ENCODE measurements around the gene SMG6.

The SMG6 gene

GRCh38 chr17:2060385-2060658, 243.3 kb downstream of the SMG6 start:
- DNase-seq (ENCODE audit: low spot score): no peak

DNA sequence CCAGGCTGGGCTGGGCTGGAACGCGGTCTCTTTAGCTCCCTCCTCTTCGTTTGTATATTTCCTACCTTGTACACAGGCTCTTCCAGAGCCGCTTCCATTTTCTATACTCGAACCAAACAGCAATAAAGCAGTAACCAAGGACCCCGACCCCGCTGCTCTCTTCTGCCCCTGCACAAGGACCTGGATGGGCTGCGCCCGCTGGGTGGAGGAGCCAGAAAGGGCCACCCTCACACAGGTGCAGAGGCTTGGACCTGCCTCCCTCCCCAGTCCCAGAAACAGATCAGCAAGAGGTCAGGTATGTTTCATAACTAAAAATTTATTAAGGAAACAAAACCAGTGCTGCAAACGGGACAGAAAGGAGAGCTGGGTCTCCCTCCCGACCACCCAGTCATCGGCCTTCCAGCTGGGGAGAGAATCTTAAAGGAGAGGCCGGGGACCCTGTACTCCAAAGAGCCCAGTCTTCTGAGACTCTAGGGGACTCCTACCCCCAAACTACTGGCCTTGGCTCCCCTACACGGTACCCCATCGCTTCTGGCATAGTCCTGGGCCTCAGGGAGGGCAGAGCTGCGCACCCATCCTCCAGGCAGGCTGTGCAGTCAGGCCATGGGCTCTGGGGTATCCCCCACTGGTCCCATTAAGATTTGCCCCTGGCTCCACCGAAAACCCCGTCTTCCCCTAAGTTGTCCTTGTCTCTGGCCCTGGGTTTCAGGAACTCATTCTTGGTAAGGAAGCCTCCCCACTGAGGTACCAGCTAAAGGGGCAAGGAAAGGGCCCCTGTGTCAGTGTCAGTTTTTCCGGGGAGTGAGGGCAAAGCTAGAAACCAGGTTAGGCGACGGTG, 243.8 kb downstream of the SMG6 start:
- DNase-seq (ENCODE audit: low spot score): no peak

DNA sequence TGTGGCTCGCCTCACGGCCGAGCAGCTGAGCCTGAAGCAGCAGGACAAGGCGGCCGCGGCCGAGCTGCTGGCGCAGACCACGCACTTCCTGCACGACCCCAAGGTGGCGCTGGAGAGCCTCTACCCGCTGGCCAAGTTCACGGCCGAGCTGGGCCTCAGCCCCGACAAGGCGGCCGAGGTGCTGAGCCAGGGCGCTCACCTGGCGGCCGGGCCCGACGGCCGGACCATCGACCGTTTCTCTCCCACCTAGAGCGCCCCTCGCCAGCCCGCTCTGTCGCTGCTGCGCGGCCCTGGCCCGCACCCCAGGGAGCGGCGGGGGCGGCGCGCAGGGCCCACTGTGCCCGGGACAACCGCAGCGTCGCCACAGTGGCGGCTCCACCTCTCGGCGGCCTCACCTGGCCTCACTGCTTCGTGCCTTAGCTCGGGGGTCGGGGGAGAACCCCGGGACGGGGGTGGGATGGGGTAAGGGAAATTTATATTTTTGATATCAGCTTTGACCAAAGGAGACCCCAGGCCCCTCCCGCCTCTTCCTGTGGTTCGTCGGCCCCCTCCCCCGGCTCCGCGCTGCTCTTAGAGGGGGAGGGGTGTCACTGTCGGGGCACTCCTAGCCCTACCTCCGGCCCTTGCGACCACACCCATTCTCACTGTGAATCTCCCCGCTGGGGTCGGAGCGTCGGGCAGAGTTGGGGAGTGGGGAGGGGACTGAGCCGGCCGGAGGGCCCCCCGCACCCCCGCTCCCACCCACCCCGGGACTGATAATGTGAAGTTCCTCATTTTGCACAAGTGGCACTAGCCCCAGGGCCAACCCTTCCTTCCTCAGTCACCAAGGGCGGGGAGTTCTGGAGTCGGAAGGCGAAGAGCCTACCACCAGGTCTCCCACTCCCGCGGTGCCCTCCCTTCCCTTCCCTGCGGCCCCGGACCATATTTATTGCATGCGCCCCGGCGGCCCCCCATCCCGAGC, 244.7 kb downstream of the SMG6 start:
- DNase-seq (ENCODE audit: low spot score): no peak

GRCh38 chr17:2057760-2058585, 245.6 kb downstream of the SMG6 start:
- no peak for DNase-seq (ENCODE audit: low spot score)

DNA sequence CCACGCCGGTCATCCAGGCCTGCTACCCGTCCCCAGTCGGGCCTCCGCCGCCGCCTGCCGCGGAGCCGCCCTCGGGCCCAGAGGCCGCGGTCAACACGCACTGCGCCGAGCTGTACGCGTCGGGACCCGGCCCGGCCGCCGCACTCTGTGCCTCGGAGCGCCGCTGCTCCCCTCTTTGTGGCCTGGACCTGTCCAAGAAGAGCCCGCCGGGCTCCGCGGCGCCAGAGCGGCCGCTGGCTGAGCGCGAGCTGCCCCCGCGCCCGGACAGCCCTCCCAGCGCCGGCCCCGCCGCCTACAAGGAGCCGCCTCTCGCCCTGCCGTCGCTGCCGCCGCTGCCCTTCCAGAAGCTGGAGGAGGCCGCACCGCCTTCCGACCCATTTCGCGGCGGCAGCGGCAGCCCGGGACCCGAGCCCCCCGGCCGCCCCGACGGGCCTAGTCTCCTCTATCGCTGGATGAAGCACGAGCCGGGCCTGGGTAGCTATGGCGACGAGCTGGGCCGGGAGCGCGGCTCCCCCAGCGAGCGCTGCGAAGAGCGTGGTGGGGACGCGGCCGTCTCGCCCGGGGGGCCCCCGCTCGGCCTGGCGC, 246.3 kb downstream of the SMG6 start:
- no peak for DNase-seq (ENCODE audit: low spot score)

DNA sequence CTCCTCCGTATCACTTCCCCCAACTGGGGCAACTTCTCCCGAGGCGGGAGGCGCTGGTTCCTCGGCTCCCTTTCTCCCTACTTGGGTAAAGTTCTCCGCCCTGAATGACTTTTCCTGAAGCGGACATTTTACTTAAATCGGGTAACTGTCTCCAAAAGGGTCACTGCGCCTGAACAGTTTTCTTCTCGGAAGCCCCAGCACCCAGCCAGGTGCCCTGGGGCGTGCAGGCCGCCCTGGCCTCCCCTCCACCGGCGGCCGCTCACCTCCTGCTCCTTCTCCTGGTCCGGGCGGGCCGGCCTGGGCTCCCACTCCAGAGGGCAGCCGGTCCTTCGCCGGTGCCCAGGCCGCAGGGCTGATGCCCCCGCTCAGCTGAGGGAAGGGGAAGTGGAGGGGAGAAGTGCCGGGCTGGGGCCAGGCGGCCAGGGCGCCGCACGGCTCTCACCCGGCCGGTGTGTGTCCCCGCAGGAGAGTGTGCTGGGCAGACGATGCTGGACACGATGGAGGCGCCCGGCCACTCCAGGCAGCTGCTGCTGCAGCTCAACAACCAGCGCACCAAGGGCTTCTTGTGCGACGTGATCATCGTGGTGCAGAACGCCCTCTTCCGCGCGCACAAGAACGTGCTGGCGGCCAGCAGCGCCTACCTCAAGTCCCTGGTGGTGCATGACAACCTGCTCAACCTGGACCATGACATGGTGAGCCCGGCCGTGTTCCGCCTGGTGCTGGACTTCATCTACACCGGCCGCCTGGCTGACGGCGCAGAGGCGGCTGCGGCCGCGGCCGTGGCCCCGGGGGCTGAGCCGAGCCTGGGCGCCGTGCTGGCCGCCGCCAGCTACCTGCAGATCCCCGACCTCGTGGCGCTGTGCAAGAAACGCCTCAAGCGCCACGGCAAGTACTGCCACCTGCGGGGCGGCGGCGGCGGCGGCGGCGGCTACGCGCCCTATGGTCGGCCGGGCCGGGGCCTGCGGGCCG, 247.1 kb downstream of the SMG6 start:
- no peak for DNase-seq (ENCODE audit: low spot score)

DNA sequence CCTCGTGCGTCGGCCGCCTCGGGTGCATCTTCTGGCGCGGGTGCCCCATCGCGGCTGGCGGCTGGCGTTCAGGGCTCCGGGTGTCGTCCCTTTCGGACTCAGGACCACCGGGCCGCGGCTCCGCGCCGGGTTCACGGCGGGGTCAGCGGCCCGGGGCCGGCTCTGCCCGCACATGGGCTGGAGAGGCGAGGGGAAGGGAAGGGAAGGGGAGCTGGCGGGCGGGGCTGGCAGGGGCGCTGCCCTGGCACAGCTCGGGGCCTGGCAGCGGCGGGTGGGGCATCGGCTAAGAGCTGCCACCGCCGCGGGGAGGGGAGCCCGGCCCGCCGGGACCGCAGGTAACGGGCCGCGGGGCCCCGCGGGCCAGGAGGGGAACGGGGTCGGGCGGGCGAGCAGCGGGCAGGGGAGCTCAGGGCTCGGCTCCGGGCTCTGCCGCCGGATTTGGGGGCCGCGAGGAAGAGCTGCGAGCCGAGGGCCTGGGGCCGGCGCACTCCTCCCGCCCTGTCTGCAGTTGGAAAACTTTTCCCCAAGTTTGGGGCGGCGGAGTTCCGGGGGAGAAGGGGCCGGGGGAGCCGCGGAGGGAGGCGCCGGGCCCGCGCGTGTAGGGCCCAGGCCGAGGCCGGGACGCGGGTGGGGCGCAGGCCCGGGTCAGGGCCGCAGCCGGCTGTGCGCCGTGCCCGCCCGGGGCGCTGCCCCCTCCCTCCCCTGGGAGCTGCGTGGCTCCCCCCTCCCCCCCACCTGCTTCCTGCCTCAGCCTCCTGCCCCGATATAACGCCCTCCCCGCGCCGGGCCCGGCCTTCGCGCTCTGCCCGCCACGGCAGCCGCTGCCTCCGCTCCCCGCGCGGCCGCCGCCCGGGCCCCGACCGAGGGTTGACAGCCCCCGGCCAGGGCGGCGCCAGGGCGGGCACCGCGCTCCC, 248.0 kb downstream of the SMG6 start:
- no peak for DNase-seq (ENCODE audit: low spot score)

GRCh38 chr17:2054512-2055291, 248.9 kb downstream of the SMG6 start, which contains the start of gene HIC1:
Gene HIC1 (plus strand): TSS chr17:2055103. CDS start chr17:2056691, 1,588 bp downstream.
- DNase-seq (ENCODE audit: low spot score): peak; percentile 75

GRCh38 chr17:2054262-2054511, 249.4 kb downstream of the SMG6 start:
- no peak for DNase-seq (ENCODE audit: low spot score)

GRCh38 chr17:2053380-2054261, 250.0 kb downstream of the SMG6 start:
- no peak for DNase-seq (ENCODE audit: low spot score)

DNA sequence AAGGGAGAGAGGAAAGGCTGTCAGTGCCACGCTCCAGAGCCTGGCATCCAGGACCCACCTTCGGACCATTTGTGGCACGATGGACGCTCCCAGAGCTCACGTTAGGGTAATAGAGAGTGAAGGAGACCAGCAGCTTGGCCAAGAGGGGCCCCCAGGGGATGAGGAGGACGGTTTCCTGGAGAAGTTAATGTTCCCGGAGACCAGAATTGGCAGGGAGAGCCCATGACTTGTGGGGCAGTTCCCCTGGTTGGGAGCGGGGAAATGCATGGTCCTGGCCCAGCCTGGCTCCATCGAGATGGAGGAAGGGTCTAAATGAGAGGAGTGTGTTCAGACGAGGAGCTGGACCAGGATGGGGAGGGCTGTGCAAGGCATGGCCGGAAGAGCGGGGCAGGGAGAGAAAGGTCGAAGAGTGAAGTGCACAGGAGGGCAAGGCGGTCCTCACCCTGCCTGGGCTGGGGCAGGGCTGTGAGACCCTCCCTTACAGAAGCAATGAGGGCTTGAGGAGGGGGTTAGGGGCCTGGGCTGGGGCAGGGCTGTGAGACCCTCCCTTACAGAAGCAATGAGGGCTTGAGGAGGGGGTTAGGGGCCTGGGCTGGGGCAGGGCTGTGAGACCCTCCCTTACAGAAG, 251.5 kb downstream of the SMG6 start:
- no peak for DNase-seq (ENCODE audit: low spot score)

DNA sequence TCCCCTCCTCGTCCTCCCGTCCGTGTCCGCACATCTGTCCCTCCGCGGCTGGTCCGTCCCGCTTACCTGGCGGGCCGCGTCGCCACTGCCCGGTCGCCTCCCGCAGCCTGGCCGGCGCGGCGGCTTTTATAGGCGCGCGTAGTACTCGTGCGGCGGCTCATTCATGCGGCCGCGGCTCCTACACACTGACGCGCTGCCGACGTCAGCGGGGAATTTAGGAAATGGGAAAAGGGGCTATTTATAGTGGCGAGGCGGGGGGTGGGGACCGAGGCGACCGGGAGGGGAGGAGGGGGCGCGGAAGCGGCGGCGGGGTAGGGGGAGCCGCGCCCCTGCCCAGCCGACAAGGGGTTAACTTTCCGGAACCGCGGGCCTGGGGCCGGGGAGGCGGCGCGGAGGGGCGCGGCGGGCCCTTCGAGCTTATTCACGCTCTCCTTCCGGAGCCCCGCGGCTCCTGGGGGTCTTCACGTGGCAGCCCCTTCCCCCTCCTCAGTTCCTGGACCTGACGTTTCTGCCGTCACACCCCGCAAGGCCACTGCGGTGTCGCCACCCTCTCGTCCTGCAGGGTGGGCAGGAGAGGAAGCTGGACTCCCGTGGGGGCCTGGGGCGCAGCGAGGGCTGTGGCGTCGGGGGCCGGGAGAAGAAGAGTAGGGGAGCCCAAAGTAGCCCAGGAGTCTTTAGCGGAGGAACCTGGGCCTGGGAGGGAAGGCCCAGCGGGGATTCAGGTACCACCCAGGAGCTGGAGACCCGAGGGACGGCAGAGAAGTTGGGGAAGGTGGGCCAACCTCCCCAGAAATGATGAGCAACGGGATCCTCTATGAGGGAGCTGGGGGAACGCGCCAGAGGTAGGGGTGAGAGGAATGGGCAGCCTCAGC, 252.3 kb downstream of the SMG6 start:
- DNase-seq (ENCODE audit: low spot score): peak; percentile 43

DNA sequence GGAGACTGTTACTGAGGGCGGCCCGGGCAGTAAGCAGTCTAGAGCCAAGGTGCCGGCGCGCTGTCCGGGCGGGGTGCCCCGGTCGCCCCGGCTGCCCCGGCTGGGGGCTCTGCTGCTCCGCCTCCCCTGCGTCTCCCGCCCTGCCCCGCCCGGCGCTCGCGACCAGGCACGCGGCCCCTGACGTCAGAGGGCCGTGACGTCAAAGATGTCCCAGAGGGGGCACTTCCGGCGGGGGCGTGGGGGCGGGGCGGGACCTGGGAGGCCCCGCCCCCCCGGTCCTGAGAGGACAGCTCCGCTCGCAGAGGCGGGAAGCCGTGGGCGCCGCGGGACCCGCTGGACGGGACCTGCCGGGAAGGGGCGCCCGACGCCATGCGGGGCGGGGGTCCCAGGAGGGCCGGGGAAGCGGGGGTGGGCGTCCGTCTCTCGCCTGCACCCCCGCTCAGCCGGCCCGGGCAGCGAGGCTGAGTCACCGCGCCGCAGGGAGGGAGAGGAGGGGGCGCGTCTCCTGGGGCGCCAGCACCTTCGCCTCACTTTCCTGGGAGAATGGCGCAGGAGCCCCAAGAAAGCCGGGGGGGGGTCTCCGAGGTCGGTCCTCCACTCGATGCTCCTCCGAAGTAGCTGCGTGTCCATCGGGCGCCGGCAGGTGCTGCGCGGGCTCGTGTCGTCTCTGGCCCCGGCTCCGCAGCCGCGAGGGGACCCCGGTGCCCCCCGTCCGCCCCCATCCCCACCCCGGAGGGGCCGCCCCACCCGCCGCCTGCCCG, 253.1 kb downstream of the SMG6 start:
- DNase-seq (ENCODE audit: low spot score): peak; percentile 80

- DNase-seq (ENCODE audit: low spot score): peak; percentile 86
These were observed 254.0 kb downstream of the SMG6 start for GRCh38 chr17:2049333-2050299.

DNA sequence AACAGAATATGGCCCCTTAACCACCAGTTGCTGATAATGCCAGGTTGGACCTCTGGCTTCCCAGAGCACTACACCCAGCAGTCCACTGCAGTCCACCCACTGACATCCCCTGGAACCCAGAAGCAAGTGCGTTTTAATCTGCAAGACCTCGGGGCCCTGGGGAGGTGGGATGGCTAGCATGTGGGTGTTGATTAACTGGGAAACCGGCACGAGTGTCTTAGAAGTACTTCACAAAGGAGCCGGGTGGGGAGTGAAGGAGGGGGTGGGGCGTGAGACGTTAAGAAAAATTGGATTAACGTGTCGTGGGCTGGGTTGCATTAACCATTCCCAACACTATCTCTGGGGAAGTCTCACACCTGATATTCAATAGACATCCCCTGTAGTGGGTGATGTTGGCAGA, 254.8 kb downstream of the SMG6 start:
- DNase-seq (ENCODE audit: low spot score): no peak

Data from LoVo (cell line).